Fibroblast of mammary gland (primary cell): ENCODE measurements around the gene CTNNBIP1.
"Not testable (repeated sequence)": the region's sequence is repeated elsewhere in the genome, so short reads cannot be mapped to it uniquely, and the experiment has no call there.

Experiments
- DNase-seq: peaks from one replicate; pipeline ENCODE4 v3.0.0-alpha.2; 2010; ENCODE audit warnings: low read depth
- H3K4me3 ChIP-seq: 2 replicates; pipeline ENCODE4 v1.5.1; 2011; ENCODE audit warnings: low read depth, mild to moderate bottlenecking, low read length, moderate library complexity; ENCODE audit not compliant: control insufficient read depth
- CTCF ChIP-seq: conservative IDR thresholded peaks from 2 replicates; pipeline ENCODE4 v1.5.1; 2011; ENCODE audit warnings: low read depth, low read length, inconsistent platforms; ENCODE audit not compliant: control insufficient read depth, insufficient read depth

CTNNBIP1 gene

DNA sequence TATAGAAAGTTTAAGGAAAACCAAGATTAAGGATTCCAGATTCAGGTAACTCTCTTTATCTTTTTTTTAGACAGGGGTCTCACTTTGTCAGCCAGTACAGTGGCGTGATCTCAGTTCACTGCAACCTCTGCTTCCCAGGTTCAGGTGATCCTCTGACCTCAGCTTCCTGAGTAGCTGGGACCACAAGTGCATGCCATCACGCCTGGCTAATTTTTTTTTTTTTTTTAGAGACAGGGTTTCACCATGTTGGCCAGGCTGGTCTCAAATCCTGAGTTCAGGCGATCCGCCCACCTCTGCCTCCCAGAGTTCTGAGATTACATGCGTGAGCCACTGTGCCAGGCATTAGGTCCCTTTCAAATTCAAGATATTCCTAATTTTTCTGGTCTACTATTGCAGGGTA is 17.2 kb upstream of the CTNNBIP1 start:
- no peak for DNase-seq
- H3K4me3 ChIP-seq = no peak overlapping the region
- no peak for TF ChIP-seq CTCF

GRCh38 chr1:9922342-9922741 is 12.3 kb upstream of the CTNNBIP1 start:
- TF ChIP-seq CTCF = no peak
- DNase-seq = no peak
- no peak overlapping the region for H3K4me3 ChIP-seq

DNA sequence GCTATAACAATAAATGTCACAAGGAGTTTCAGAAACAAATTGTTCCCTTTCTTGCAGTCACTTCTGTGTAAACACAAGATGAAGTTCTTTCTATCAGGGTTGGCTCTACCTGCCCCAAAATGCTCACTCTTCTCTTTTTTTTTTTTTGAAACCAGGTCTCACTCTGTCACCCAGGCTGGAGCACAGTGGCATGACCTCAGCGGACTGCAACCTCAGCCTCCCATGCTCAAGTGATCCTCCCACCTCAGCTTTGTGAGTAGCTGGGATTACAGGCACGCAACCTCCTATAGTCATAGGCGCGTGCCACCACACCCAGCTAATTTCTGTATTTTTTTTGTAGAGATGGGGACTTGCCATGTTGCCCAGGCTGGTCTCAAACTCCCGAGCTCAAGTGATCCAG is 10.5 kb upstream of the CTNNBIP1 start:
- TF ChIP-seq CTCF = no peak
- no peak for DNase-seq
- H3K4me3 ChIP-seq = no peak overlapping the region

DNA sequence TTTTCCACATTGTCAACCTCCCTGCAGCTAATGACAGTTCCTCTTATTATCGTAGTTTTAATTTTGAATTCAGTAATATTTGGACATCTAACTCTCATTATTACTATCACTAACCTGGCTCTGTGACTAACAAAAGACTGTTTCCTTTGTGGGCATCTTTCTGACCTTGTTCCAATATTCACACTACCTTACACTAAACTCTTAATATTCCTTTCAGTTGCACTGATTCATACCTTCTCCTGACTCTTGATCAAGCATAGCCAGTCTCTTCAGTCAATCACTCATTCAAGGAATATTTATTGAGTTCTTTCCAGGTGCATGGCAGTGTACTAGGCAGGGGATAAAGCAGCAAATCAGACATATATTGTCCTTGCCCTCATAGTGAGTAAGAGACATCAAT is 7.8 kb upstream of the CTNNBIP1 start:
- no peak for TF ChIP-seq CTCF
- no peak for DNase-seq
- no peak overlapping the region for H3K4me3 ChIP-seq

GRCh38 chr1:9917495-9917894 is 7.4 kb upstream of the CTNNBIP1 start:
- not testable (repeated sequence) for DNase-seq

DNA sequence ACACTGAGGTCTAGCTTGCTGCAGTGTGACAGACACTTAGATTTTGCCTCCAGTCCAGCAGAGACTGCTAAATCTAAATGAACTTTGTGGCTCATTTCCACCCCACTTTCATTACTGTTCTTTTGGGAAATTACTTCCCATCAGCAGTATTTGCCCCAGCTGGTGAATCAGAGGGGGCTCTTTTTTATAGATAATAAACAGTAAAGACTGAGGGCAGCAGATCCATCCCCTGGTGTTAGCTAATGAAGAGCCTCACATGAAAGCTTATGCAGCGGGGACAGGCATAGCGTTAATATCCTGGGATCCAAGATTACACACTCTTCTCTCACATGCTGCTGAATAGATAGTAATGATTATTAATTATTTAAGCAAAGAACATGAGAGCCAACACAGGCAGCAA is 6.4 kb upstream of the CTNNBIP1 start:
- TF ChIP-seq CTCF = no peak
- no peak for DNase-seq
- H3K4me3 ChIP-seq = no peak overlapping the region

More at GRCh38 chr1:9917495-9917894, 7.4 kb upstream of the CTNNBIP1 start:
- H3K4me3 ChIP-seq = not testable (repeated sequence)

GRCh38 chr1:9914610-9914937 is 4.5 kb upstream of the CTNNBIP1 start:
- H3K4me3 ChIP-seq = no peak overlapping the region
- TF ChIP-seq CTCF = no peak
- no peak for DNase-seq
